Glomerular endothelial cell (primary cell): ENCODE data around the gene MMD. TPM values are rescaled to one million over a fixed set of nuclear protein-coding genes. Genes with fewer than 3 reads are reported as not detected.

Experiments
- DNase-seq: peaks from one replicate; pipeline ENCODE4 v3.0.0-alpha.2; 2011; ENCODE audit warnings: low read depth, low spot score; ENCODE audit errors: extremely low read depth
- total RNA-seq: library from RNA; depleted of rRNA; stranded (reverse); fragments of >200 nt; gene quantifications from 2 replicates; pipeline ENCODE4 v1.2.3, GENCODE V29; 2015

The MMD gene
- total RNA-seq, 1 donor from 2014 or later, result 13.1 TPM

- DNase-seq, result peak; percentile 51
These were observed 65.0 kb downstream of the MMD start for GRCh38 chr17:55356434-55357328.

GRCh38 chr17:55354941-55355340, 66.7 kb downstream of the MMD start:
- DNase-seq, result no peak

- no peak for DNase-seq
These were observed 67.6 kb downstream of the MMD start for GRCh38 chr17:55354010-55354409.

- DNase-seq, result no peak
These were observed 70.4 kb downstream of the MMD start for GRCh38 chr17:55351226-55351625.

GRCh38 chr17:55350825-55351205, 70.8 kb downstream of the MMD start:
- DNase-seq, result no peak

- no peak for DNase-seq
These were observed 72.8 kb downstream of the MMD start for GRCh38 chr17:55348749-55349354.

GRCh38 chr17:55347341-55347740, 74.3 kb downstream of the MMD start:
- no peak for DNase-seq

GRCh38 chr17:55346658-55347057, 75.0 kb downstream of the MMD start:
- DNase-seq, result no peak

GRCh38 chr17:55345132-55345531, 76.5 kb downstream of the MMD start:
- no peak for DNase-seq

GRCh38 chr17:55344514-55344997, 77.1 kb downstream of the MMD start:
- no peak for DNase-seq

GRCh38 chr17:55343900-55344513, 77.6 kb downstream of the MMD start:
- DNase-seq, result no peak

GRCh38 chr17:55342800-55343585, 78.6 kb downstream of the MMD start:
- no peak for DNase-seq

Other genes with a start within 250 kb of the MMD start
- 0.29 TPM in 1 of 2 replicates, not detected in the other for gene HLF, start 156.9 kb downstream of the MMD start, total RNA-seq
- gene SMIM36, start 89.6 kb upstream of the MMD start, total RNA-seq, result not detected in 2 replicates